ENCODE measurements around the gene LZTFL1.

- TF ChIP-seq POLR2A (IDR thresholded peaks at IDR 0.05) = no peak
- no peak for TF ChIP-seq CTCF (IDR thresholded peaks at IDR 0.05)
Observed at GRCh38 chr3:45887285-45887684, 45.4 kb upstream of the LZTFL1 start.
